A673 (cell line): ENCODE measurements around the gene UGT1A9.

Source experiments
- EZH2 ChIP-seq: fragments of 200-600 bp; sonication (generic); IDR thresholded peaks from 2 replicates; pipeline ENCODE4 v1.6.1; 2017; ENCODE audit warnings: borderline replicate concordance, low read depth, mild to moderate bottlenecking, mixed read lengths, antibody characterized with exemption, low read length; ENCODE audit not compliant: poor library complexity, severe bottlenecking
- TF ChIP-seq, protein P1 (sequence below): fragments of 300-800, 200-600 bp; sonication (generic); conservative IDR thresholded peaks from 2 replicates; pipeline ENCODE4 v1.5.1; 2017; ENCODE audit warnings: low read depth, mild to moderate bottlenecking, antibody characterized with exemption, low read length, moderate library complexity, mixed read lengths

DNA sequence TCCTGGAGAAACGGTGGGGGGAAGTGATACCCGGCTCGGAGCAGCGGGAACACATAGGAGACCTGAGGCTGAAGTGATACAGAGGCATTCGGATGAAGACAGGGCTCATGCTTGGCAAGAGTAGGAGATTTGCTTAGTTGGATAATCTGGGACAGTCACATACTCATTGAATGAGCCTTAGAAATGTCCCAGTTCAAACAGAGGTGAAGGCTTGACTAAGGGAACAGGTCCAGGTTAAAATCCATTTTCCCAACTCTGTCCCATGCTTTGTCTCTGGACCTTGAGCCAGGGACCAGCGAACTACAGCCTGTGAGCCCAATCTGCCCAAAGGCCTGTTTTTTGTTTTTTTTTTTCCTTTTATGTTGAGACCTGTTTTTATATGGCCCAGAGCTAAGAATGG lies 22.3 kb downstream of the UGT1A9 start:
- no peak for TF ChIP-seq EZH2
- TF ChIP-seq, protein P1, sequence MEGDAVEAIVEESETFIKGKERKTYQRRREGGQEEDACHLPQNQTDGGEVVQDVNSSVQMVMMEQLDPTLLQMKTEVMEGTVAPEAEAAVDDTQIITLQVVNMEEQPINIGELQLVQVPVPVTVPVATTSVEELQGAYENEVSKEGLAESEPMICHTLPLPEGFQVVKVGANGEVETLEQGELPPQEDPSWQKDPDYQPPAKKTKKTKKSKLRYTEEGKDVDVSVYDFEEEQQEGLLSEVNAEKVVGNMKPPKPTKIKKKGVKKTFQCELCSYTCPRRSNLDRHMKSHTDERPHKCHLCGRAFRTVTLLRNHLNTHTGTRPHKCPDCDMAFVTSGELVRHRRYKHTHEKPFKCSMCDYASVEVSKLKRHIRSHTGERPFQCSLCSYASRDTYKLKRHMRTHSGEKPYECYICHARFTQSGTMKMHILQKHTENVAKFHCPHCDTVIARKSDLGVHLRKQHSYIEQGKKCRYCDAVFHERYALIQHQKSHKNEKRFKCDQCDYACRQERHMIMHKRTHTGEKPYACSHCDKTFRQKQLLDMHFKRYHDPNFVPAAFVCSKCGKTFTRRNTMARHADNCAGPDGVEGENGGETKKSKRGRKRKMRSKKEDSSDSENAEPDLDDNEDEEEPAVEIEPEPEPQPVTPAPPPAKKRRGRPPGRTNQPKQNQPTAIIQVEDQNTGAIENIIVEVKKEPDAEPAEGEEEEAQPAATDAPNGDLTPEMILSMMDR = no peak
